Keratinocyte (primary cell): Measurements from ENCODE around the gene TTC39B.

ENCODE experiments used
- CTCF ChIP-seq, 3 experiments: IDR thresholded peaks in 1 of 3; conservative IDR thresholded peaks in 1 of 3; optimal IDR thresholded peaks in 1 of 3; 2 replicates in 2 of 3; 3 replicates in 1 of 3; pipeline versions ENCODE3 to v1.5.1; 2011; ENCODE audit warnings: low read length in 3 of 3, mild to moderate bottlenecking in 3 of 3, moderate library complexity in 2 of 3, control low read depth in 1 of 3, inconsistent platforms in 1 of 3; ENCODE audit not compliant: insufficient read depth in 2 of 3; ENCODE audit errors: extremely low read depth in 1 of 3
- EZH2 ChIP-seq: IDR thresholded peaks from one replicate; pipeline ENCODE4 v1.6.1; 2012; ENCODE audit warnings: inconsistent platforms, mild to moderate bottlenecking, low read length, moderate library complexity

DNA sequence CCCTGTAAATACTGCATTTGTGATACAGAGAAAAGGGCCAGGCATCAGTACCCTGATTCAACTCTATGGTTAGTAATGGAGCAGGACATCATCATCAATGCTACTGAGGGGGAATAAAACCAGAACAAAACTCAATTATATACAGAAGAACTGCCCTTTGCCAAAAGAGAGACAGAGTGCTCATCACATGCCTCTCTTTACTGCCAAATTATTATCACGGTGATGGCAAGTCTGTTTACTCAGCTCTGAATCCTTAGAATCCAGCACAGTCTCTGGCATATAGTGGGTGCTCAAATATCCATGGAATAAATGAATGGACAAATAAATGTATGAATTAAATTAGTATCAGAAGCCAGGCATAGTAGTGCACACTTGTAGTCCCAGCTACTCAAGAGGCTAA is 130.2 kb downstream of the TTC39B start:
- TF ChIP-seq CTCF (optimal IDR thresholded peaks at IDR 0.05 in 1 of 3, IDR thresholded peaks at IDR 0.05 in 1 of 3, conservative IDR thresholded peaks at IDR 0.05 in 1 of 3; ENCODE audit: extremely low read depth in 1 of 3, insufficient read depth in 2 of 3, low read length in 3 of 3): no peak
- no peak for TF ChIP-seq EZH2
